Liver (tissue), 9 donors: ENCODE data around the gene CCDC93. TPM values are rescaled to one million over a fixed set of nuclear protein-coding genes. Genes with fewer than 3 reads are reported as not detected.

Experiments used
- DNase-seq: peaks from one replicate; pipeline ENCODE4 v3.0.0-alpha.2; 2017; ENCODE audit warnings: low spot score
- H3K27ac ChIP-seq, 2 donors: one replicate each; pipeline ENCODE4 v1.7.0; 2013; ENCODE audit warnings: inconsistent platforms in 2 of 2, low read length in 2 of 2, control low read depth in 1 of 2, low read depth in 1 of 2, mild to moderate bottlenecking in 1 of 2
- H3K27me3 ChIP-seq, 4 donors: one replicate each; pipeline versions ENCODE4 v1.6.1 to v1.7.0; 2013; ENCODE audit warnings: low read length in 3 of 4, inconsistent platforms in 1 of 4, mild to moderate bottlenecking in 1 of 4, moderate library complexity in 1 of 4; ENCODE audit not compliant: control insufficient read depth in 4 of 4, insufficient read depth in 4 of 4
- H3K36me3 ChIP-seq, 4 donors: one replicate each; pipeline versions ENCODE4 v1.6.1 to v1.7.0; 2013; ENCODE audit warnings: low read length in 3 of 4, mild to moderate bottlenecking in 3 of 4, low read depth in 1 of 4, moderate library complexity in 1 of 4; ENCODE audit not compliant: control insufficient read depth in 4 of 4, insufficient read depth in 3 of 4
- H3K4me1 ChIP-seq, 4 donors: one replicate each; pipeline versions ENCODE4 v1.6.1 to v1.7.0; 2013; ENCODE audit warnings: low read length in 3 of 4, mild to moderate bottlenecking in 3 of 4, moderate library complexity in 1 of 4; ENCODE audit not compliant: control insufficient read depth in 4 of 4, insufficient read depth in 4 of 4
- H3K4me3 ChIP-seq, 3 donors: one replicate each; pipeline versions ENCODE4 v1.6.1 to v1.7.0; 2013; ENCODE audit warnings: low read length in 3 of 3, control low read depth in 1 of 3, low read depth in 1 of 3, mild to moderate bottlenecking in 1 of 3
- H3K9ac ChIP-seq, 2 donors: one replicate each; pipeline ENCODE4 v1.7.0; 2013; ENCODE audit warnings: low read length in 2 of 2, mild to moderate bottlenecking in 2 of 2, moderate library complexity in 2 of 2, control low read depth in 1 of 2, low read depth in 1 of 2
- H3K9me3 ChIP-seq, 4 donors: one replicate each; pipeline versions ENCODE4 v1.6.1 to v1.7.0; 2013; ENCODE audit warnings: low read length in 3 of 4; ENCODE audit not compliant: control insufficient read depth in 4 of 4
- EGR1 ChIP-seq, 2 donors: IDR thresholded peaks; 2 replicates each; pipeline ENCODE4 v1.6.1; 2016 to 2018; ENCODE audit warnings: antibody characterized with exemption in 2 of 2, low read depth in 2 of 2
- FOXA1 ChIP-seq: IDR thresholded peaks from 2 replicates; pipeline ENCODE4 v1.6.1; 2016; ENCODE audit warnings: antibody characterized with exemption
- FOXA2 ChIP-seq: IDR thresholded peaks from 2 replicates; pipeline ENCODE4 v1.6.1; 2016; ENCODE audit warnings: antibody characterized with exemption
- GABPA ChIP-seq, 2 donors: IDR thresholded peaks in 1 of 2; conservative IDR thresholded peaks in 1 of 2; 2 replicates each; pipeline ENCODE4 v1.6.1; 2016; ENCODE audit warnings: antibody characterized with exemption in 2 of 2, mild to moderate bottlenecking in 1 of 2, moderate library complexity in 1 of 2
- HNF4A ChIP-seq, 2 donors: conservative IDR thresholded peaks; 2 replicates each; pipeline ENCODE4 v1.6.1; 2016; ENCODE audit warnings: antibody characterized with exemption in 2 of 2, mild to moderate bottlenecking in 2 of 2
- HNF4G ChIP-seq: IDR thresholded peaks from 2 replicates; pipeline ENCODE4 v1.6.1; 2016; ENCODE audit warnings: antibody characterized with exemption
- JUND ChIP-seq, 2 donors: IDR thresholded peaks; 2 replicates each; pipeline ENCODE4 v1.6.1; 2016; ENCODE audit warnings: antibody characterized with exemption in 2 of 2
- NR2F2 ChIP-seq: IDR thresholded peaks from 2 replicates; pipeline ENCODE4 v1.6.1; 2016; ENCODE audit warnings: antibody characterized with exemption
- RAD21 ChIP-seq, 2 donors: IDR thresholded peaks; 2 replicates each; pipeline ENCODE4 v1.6.1; 2016; ENCODE audit warnings: antibody characterized with exemption in 2 of 2, mild to moderate bottlenecking in 2 of 2
- REST ChIP-seq: IDR thresholded peaks from 2 replicates; pipeline ENCODE4 v1.6.1; 2016; ENCODE audit warnings: antibody characterized with exemption, mild to moderate bottlenecking
- SP1 ChIP-seq: IDR thresholded peaks from 2 replicates; pipeline ENCODE4 v1.6.1; 2018; ENCODE audit warnings: antibody characterized with exemption, mild to moderate bottlenecking
- TAF1 ChIP-seq: conservative IDR thresholded peaks from 2 replicates; pipeline ENCODE4 v1.6.1; 2016; ENCODE audit warnings: antibody characterized with exemption, mild to moderate bottlenecking
- YY1 ChIP-seq: IDR thresholded peaks from 2 replicates; pipeline ENCODE4 v1.6.1; 2016; ENCODE audit warnings: antibody characterized with exemption, mild to moderate bottlenecking
- ZBTB33 ChIP-seq: IDR thresholded peaks from 2 replicates; pipeline ENCODE4 v1.6.1; 2016; ENCODE audit warnings: antibody characterized with exemption
- WGBS: extraction: QIAGEN DNeasy Blood & Tissue Kit; methylation state at CpG from one replicate; pipeline ENCODE4 v1.1.7; 2013; 5-methylcytosine and 5-hydroxymethylcytosine counted together
- polyA plus RNA-seq, 2 donors: library from polyadenylated mRNA; stranded (reverse) in 1 of 2; unstranded in 1 of 2; fragments of 200-250 nt in 1 of 2; fragments of >200 nt in 1 of 2; fragmentation: Nextera tagmentation in 1 of 2; extraction: Ambion mirVana in 1 of 2; gene quantifications; one replicate each; pipeline versions ENCODE4 v1.2.1 to v1.2.3, GENCODE V29; 2013 to 2015
- total RNA-seq, 2 donors: library from RNA; depleted of rRNA; stranded (reverse); fragments of >200 nt; gene quantifications; one replicate each; pipeline ENCODE4 v1.2.3, GENCODE V29; 2014
- TF ChIP-seq, protein P1 (sequence below): IDR thresholded peaks from 2 replicates; pipeline ENCODE4 v1.6.1; 2016; ENCODE audit warnings: antibody characterized with exemption
- TF ChIP-seq, protein P2 (sequence below): IDR thresholded peaks from 2 replicates; pipeline ENCODE4 v1.6.1; 2016; ENCODE audit warnings: antibody characterized with exemption
- TF ChIP-seq, protein P3 (sequence below): fragments of 150-350 bp; IDR thresholded peaks from 2 replicates; pipeline ENCODE4 v1.5.1; 2017; ENCODE audit warnings: improper control_type of control experiment, low read depth, low read length; ENCODE audit not compliant: missing input control
- donor health status: healthy.
- donor health status: healthy.
- donor health status: healthy.
- donor health status: healthy.
- donor health status: healthy.

Gene CCDC93
- total and polyA plus RNA-seq, 4 donors, result 4.0 to 14.2 (median 8.5) TPM

DNA sequence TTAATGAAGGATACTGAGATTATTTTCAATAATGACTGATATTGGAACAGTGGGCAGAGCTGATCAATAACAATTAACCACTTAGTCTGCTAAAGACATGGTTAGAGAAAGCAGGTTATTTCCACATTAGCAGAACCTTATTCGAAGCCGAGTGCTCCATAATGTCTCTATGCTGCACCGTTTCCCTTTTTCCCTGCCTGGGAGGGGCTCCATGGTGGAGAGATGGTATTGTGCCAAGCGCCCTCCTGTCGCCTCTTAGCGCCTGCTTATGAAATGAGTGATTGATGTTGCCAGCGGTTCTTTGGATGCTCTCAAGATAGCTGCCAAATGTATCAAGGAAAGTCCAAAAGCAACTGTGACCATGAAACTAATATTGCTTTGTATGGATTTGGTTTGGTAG is 39.8 kb upstream of the CCDC93 start:
- no peak for DNase-seq
- Histone ChIP-seq H3K9me3 (no peaks in the 10 kb centered on the region), H3K4me3 (no peak overlapping the region), H3K4me1 (no peaks in the 10 kb centered on the region), H3K27ac (no peak overlapping the region), H3K27me3 (no peaks in the 10 kb centered on the region), H3K9ac (no peak overlapping the region), H3K36me3 (no peaks in the 10 kb centered on the region)
- WGBS, result 90% methylated on average over 7 of the region's 7 CpGs
- TF ChIP-seq ZBTB33 (no peak), HNF4G (no peak), EGR1 (IDR thresholded peaks at IDR 0.05; ENCODE audit: low read depth in 2 of 2) (no peak), JUND (IDR thresholded peaks at IDR 0.05) (no peak), FOXA1 (no peak), NR2F2 (no peak), SP1 (no peak), YY1 (no peak), FOXA2 (no peak), GABPA (IDR thresholded peaks at IDR 0.05 in 1 of 2, conservative IDR thresholded peaks at IDR 0.05 in 1 of 2) (no peak), REST (no peak), TAF1 (no peak), HNF4A (conservative IDR thresholded peaks at IDR 0.05) (no peak), RAD21 (IDR thresholded peaks at IDR 0.05) (no peak)
- TF ChIP-seq, protein P1, sequence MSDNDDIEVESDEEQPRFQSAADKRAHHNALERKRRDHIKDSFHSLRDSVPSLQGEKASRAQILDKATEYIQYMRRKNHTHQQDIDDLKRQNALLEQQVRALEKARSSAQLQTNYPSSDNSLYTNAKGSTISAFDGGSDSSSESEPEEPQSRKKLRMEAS, result no peak
- TF ChIP-seq, protein P2, sequence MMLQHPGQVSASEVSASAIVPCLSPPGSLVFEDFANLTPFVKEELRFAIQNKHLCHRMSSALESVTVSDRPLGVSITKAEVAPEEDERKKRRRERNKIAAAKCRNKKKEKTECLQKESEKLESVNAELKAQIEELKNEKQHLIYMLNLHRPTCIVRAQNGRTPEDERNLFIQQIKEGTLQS, result no peak
- TF ChIP-seq, protein P3, sequence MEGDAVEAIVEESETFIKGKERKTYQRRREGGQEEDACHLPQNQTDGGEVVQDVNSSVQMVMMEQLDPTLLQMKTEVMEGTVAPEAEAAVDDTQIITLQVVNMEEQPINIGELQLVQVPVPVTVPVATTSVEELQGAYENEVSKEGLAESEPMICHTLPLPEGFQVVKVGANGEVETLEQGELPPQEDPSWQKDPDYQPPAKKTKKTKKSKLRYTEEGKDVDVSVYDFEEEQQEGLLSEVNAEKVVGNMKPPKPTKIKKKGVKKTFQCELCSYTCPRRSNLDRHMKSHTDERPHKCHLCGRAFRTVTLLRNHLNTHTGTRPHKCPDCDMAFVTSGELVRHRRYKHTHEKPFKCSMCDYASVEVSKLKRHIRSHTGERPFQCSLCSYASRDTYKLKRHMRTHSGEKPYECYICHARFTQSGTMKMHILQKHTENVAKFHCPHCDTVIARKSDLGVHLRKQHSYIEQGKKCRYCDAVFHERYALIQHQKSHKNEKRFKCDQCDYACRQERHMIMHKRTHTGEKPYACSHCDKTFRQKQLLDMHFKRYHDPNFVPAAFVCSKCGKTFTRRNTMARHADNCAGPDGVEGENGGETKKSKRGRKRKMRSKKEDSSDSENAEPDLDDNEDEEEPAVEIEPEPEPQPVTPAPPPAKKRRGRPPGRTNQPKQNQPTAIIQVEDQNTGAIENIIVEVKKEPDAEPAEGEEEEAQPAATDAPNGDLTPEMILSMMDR, result no peak

- no peak overlapping the region for H3K27ac ChIP-seq
- no peak overlapping the region for H3K4me3 ChIP-seq
- TF ChIP-seq HNF4A (conservative IDR thresholded peaks at IDR 0.05) (no peak), RAD21 (IDR thresholded peaks at IDR 0.05) (no peak), REST (no peak), FOXA2 (no peak), SP1 (no peak), HNF4G (no peak), EGR1 (IDR thresholded peaks at IDR 0.05; ENCODE audit: low read depth in 2 of 2) (no peak), NR2F2 (no peak)
- no peaks in the 10 kb centered on the region for H3K9me3 ChIP-seq
- H3K36me3 ChIP-seq, result no peaks in the 10 kb centered on the region
- H3K4me1 ChIP-seq, result peaks cover 0 to under 1% (median 0%) of the 10 kb centered on the region in 4 donors
- no peaks in the 10 kb centered on the region for H3K27me3 ChIP-seq
- 92% methylated on average over 2 of the region's 2 CpGs for WGBS
- no peak for DNase-seq
- no peak overlapping the region for H3K9ac ChIP-seq
These were observed 38.6 kb upstream of the CCDC93 start for GRCh38 chr2:118052474-118052873.
